A549 (cell line): ENCODE measurements around the gene DMXL2. TPM values are rescaled to one million over a fixed set of nuclear protein-coding genes. Genes with fewer than 3 reads are reported as not detected.
A peak's percentile ranks its signal among the peaks of the same experiment; 100 is the strongest.

Experiments
- ATAC-seq, 2 experiments: fragments of 200-7000 bp in 1 of 2; fragments of >200 bp in 1 of 2; cut with Nextera tagmentation in 1 of 2; cut with Tn5 transposase in 1 of 2; 3 replicates each; pipeline versions ENCODE4 v1.8.0 to v1.9.1; 2018 to 2020; ENCODE audit warnings: mild to moderate bottlenecking in 1 of 2, moderate library complexity in 1 of 2
- CTCF ChIA-PET: fragments of 300-600 bp; sonication (Branson Sonifier 250); formaldehyde crosslinking; extraction: SDS; loops from one replicate; lab custom pipeline; 2021; ENCODE audit warnings: antibody characterized with exemption, inconsistent platforms; lab: Yijun Ruan, JAX
- POLR2A ChIA-PET: fragments of 350-600 bp; formaldehyde crosslinking; extraction: SDS; loops from one replicate; lab custom pipeline; 2021; ENCODE audit warnings: antibody characterized with exemption, inconsistent platforms; lab: Yijun Ruan, JAX
- DNase-seq, 2 experiments: peaks; one replicate each; pipeline versions ENCODE4 v3.0.0 to v3.0.0-alpha.2; 2011 to 2016; ENCODE audit warnings: low read depth in 1 of 2, low spot score in 1 of 2
- FAIRE-seq: peaks from 2 replicates; lab custom pipeline; 2011; peaks lifted over from hg19 to GRCh38; lab: Jason Lieb, UNC
- H3K27ac ChIP-seq, 2 experiments: fragments of >200 bp; sonication (Bioruptor Twin); formaldehyde crosslinking; 3 replicates each; pipeline ENCODE4 v1.5.1; 2016 to 2017
- H3K4me1 ChIP-seq: fragments of >200 bp; sonication (Bioruptor Twin); formaldehyde crosslinking; 3 replicates; pipeline ENCODE4 v1.6.1; 2016
- H3K4me2 ChIP-seq: fragments of >200 bp; sonication (Bioruptor Twin); formaldehyde crosslinking; 3 replicates; pipeline ENCODE4 v1.6.1; 2016
- H3K4me3 ChIP-seq: fragments of >200 bp; sonication (Bioruptor Twin); formaldehyde crosslinking; 3 replicates; pipeline ENCODE4 v1.5.1; 2016
- H3K9me3 ChIP-seq: fragments of >200 bp; sonication (Bioruptor Twin); formaldehyde crosslinking; 3 replicates; pipeline ENCODE4 v1.6.1; 2016
- BCL3 ChIP-seq: fragments of >200 bp; sonication (Bioruptor Twin); formaldehyde crosslinking; IDR thresholded peaks from 3 replicates; pipeline ENCODE4 v1.6.1; 2016
- CEBPB ChIP-seq, 2 experiments: fragments of >200 bp in 1 of 2; sonication (Bioruptor Twin) in 1 of 2; formaldehyde crosslinking in 1 of 2; IDR thresholded peaks; 2 replicates each; pipeline ENCODE4 v1.6.1; 2012 to 2016
- E2F6 ChIP-seq: IDR thresholded peaks from 2 replicates; pipeline ENCODE4 v1.6.1; 2012; ENCODE audit warnings: low read depth, borderline replicate concordance
- FOSB ChIP-seq: fragments of 250-450 bp; sonication (Bioruptor Pico); IDR thresholded peaks from 2 replicates; pipeline ENCODE4 v1.5.0; 2020; ENCODE audit warnings: mild to moderate bottlenecking, moderate library complexity
- HES2 ChIP-seq: fragments of >200 bp; sonication (Bioruptor Twin); formaldehyde crosslinking; IDR thresholded peaks from 2 replicates; pipeline ENCODE4 v1.6.1; 2016
- MAFK ChIP-seq: fragments of 450-650 bp; IDR thresholded peaks from 2 replicates; pipeline ENCODE4 v1.6.1; 2014; ENCODE audit not compliant: partially characterized antibody
- RNF2 ChIP-seq: fragments of 200-600 bp; sonication (generic); IDR thresholded peaks from 2 replicates; pipeline ENCODE4 v1.6.1; 2016; ENCODE audit warnings: low read depth, mild to moderate bottlenecking, antibody characterized with exemption, moderate library complexity, borderline replicate concordance
- SMC3 ChIP-seq: fragments of >200 bp; sonication (Bioruptor Twin); formaldehyde crosslinking; IDR thresholded peaks from 3 replicates; pipeline ENCODE4 v1.6.1; 2018; ENCODE audit warnings: inconsistent platforms
- TP53 ChIP-seq: fragments of 250-450 bp; sonication (Bioruptor Pico); IDR thresholded peaks from 2 replicates; pipeline ENCODE4 v1.5.0; 2021; ENCODE audit warnings: mild to moderate bottlenecking, moderate library complexity
- ZFP36 ChIP-seq: fragments of 450-650 bp; IDR thresholded peaks from 2 replicates; pipeline ENCODE4 v1.6.1; 2014; ENCODE audit warnings: borderline replicate concordance; ENCODE audit not compliant: partially characterized antibody
- WGBS: methylation state at CpG from one replicate; pipeline ENCODE4 v1.1.6; 2017; ENCODE audit errors: missing lambda C conversion rate; 5-methylcytosine and 5-hydroxymethylcytosine counted together
- polyA plus RNA-seq, 4 experiments: library from polyadenylated mRNA; depleted of rRNA in 3 of 4; stranded (reverse); fragments of >200 nt; fragmentation: RNase III in 1 of 4; extraction: RNeasy Plus Mini Kit Qiagen cat#74134 plus additional on column Dnase treatment in 1 of 4; gene quantifications; 2 replicates in 3 of 4; 3 replicates in 1 of 4; pipeline ENCODE4 v1.2.3, GENCODE V29; 2011 to 2017
- TF ChIP-seq, protein P1 (sequence below): fragments of 200-600 bp; sonication (generic); IDR thresholded peaks from 2 replicates; pipeline ENCODE4 v1.6.1; 2016; ENCODE audit warnings: antibody characterized with exemption, mild to moderate bottlenecking, moderate library complexity
- TF ChIP-seq, protein P2 (sequence below): IDR thresholded peaks from 2 replicates; pipeline ENCODE4 v1.6.1; 2012

The DMXL2 gene
- polyA plus RNA-seq, 2 of the 4 experiments (the other 2 are of a cell fraction), result 25.6 to 50.9 TPM

GRCh38 chr15:51416129-51416528 lies 206.4 kb downstream of the DMXL2 start (continued):
- TF ChIP-seq, protein P1, sequence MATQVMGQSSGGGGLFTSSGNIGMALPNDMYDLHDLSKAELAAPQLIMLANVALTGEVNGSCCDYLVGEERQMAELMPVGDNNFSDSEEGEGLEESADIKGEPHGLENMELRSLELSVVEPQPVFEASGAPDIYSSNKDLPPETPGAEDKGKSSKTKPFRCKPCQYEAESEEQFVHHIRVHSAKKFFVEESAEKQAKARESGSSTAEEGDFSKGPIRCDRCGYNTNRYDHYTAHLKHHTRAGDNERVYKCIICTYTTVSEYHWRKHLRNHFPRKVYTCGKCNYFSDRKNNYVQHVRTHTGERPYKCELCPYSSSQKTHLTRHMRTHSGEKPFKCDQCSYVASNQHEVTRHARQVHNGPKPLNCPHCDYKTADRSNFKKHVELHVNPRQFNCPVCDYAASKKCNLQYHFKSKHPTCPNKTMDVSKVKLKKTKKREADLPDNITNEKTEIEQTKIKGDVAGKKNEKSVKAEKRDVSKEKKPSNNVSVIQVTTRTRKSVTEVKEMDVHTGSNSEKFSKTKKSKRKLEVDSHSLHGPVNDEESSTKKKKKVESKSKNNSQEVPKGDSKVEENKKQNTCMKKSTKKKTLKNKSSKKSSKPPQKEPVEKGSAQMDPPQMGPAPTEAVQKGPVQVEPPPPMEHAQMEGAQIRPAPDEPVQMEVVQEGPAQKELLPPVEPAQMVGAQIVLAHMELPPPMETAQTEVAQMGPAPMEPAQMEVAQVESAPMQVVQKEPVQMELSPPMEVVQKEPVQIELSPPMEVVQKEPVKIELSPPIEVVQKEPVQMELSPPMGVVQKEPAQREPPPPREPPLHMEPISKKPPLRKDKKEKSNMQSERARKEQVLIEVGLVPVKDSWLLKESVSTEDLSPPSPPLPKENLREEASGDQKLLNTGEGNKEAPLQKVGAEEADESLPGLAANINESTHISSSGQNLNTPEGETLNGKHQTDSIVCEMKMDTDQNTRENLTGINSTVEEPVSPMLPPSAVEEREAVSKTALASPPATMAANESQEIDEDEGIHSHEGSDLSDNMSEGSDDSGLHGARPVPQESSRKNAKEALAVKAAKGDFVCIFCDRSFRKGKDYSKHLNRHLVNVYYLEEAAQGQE, result no peak
- TF ChIP-seq HES2, result no peak
- TF ChIP-seq MAFK, result no peak
- no peak for TF ChIP-seq ZFP36
- no peak for TF ChIP-seq SMC3
- TF ChIP-seq, protein P2, sequence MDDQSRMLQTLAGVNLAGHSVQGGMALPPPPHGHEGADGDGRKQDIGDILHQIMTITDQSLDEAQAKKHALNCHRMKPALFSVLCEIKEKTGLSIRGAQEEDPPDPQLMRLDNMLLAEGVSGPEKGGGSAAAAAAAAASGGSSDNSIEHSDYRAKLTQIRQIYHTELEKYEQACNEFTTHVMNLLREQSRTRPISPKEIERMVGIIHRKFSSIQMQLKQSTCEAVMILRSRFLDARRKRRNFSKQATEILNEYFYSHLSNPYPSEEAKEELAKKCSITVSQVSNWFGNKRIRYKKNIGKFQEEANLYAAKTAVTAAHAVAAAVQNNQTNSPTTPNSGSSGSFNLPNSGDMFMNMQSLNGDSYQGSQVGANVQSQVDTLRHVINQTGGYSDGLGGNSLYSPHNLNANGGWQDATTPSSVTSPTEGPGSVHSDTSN, result no peak

GRCh38 chr15:51414256-51414860 lies 208.2 kb downstream of the DMXL2 start:
- no peak overlapping the region for H3K4me3 ChIP-seq
- no peak for TF ChIP-seq TP53
- no peak for TF ChIP-seq E2F6
- TF ChIP-seq CEBPB (IDR thresholded peaks at IDR 0.05), result no peak
- no peak for TF ChIP-seq FOSB (CRISPR knock-in tag)
- ChIA-PET POLR2A (no interaction called here), CTCF (interaction anchor here (1.5 to 2.5 kb wide), 3 partner anchors 12 to 252 kb away, joined by 4 to 18 read pairs (median 5); no protein-coding TSS in a partner anchor)
- no peaks in the 10 kb centered on the region for H3K4me1 ChIP-seq
- WGBS, result 42% methylated on average over 4 of the region's 4 CpGs
- DNase-seq (no peak), FAIRE-seq (no peak), ATAC-seq (no peak; a peak in 1 of 6 replicates)
- no peak overlapping the region for H3K27ac ChIP-seq
- H3K9me3 ChIP-seq, result no peaks in the 10 kb centered on the region
- no peak overlapping the region for H3K4me2 ChIP-seq

DNA sequence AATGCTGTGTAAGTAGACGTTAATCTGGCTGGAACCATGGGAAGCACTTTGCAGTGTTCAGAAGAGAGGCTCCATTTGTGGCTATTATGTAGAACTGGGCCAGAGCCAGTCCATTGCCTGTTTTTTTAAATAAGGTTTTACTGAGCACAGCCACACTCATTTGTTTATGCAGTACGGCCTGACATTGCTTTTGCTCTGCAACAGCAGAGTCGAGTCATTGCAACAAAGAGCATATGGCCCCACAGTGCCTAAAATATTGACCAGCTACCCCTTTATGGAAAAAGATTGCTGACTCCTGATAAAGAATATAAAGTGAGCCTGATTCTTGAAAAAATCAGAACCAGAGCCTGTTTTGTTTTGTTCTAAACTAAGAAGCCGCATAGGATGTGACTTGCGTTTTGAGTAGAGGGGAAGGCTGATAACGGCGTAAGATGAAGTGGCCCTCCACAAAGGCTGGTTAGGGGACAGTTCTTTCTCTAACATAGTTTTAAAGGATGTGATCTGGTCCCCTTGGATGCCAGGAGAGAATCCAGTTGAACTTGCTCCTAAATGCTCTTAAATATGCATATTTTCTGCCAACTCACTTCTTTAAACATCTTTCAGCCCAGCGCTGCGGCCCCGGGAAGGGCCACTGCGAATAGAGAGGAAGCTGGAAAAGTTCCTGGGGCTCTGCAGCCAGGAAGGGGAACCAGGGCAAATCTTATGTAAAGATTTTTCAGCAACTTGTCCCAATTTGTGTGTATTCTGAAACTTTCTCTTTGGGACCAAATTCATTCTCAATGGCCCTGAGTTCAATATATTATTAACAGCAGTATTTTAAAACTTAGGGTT lies 216.7 kb downstream of the DMXL2 start:
- ChIA-PET POLR2A (no interaction called here), CTCF (interaction anchor here (0.9 to 11.3 kb wide), 11 partner anchors 10 to 469 kb away, joined by 3 to 131 read pairs (median 5); no protein-coding TSS in a partner anchor)
- FAIRE-seq (no peak), DNase-seq (no peak), ATAC-seq (no peak)
- H3K4me1 ChIP-seq, result no peaks in the 10 kb centered on the region
- no peak overlapping the region for H3K4me3 ChIP-seq
- TF ChIP-seq BCL3 (no peak), RNF2 (peak; percentile 55; the same call in 1 of the 2 replicates)
- TF ChIP-seq, all 56 proteins: peak for 1
- Histone ChIP-seq H3K9me3 (no peaks in the 10 kb centered on the region), H3K27ac (no peak overlapping the region), H3K4me2 (no peak overlapping the region)
- 74% methylated on average over 11 of the region's 11 CpGs for WGBS
